ENCODE results near the gene LINGO1. TPM values are rescaled to one million over a fixed set of nuclear protein-coding genes. Genes with fewer than 3 reads are reported as not detected.

The LINGO1 gene
- total RNA-seq, 1 experiment from 2014 or later = 51.3 TPM

GRCh38 chr15:77604973-77605372 lies 27.7 kb downstream of the LINGO1 start (continued):
- TF ChIP-seq ZNF425 (CRISPR knock-in tag; conservative IDR thresholded peaks at IDR 0.05) (no peak), KAT7 (CRISPR knock-in tag; IDR thresholded peaks at IDR 0.05; ENCODE audit: borderline replicate concordance) (no peak)

GRCh38 chr15:77603611-77604336 lies 28.9 kb downstream of the LINGO1 start:
- Mint-ChIP-seq H3K9me3 (no peaks in the 10 kb centered on the region), H3K4me1 (peaks cover 50% of the 10 kb centered on the region), H3K36me3 (no peaks in the 10 kb centered on the region), H3K4me3 (no peak overlapping the region; the same call in 1 of the 2 replicates), H3K27me3 (ENCODE audit: low read depth) (no peaks in the 10 kb centered on the region; the same call in 1 of the 2 replicates), H3K27ac (0 out of 2 replicates have a peak overlapping the region, but pooled peaks have one; percentile 48)
- POLR2A ChIA-PET = no interaction called here
- DNase-seq (ENCODE audit: low spot score) = no peak
- peak; percentile 15 for ATAC-seq
- CTCF ChIA-PET = interaction anchor here (0.6 to 17.1 kb wide), 9 partner anchors 13 to 267 kb away, joined by 3 to 195 read pairs (median 3); partner anchors contain the start of gene LINGO1
- TF ChIP-seq CTCF (IDR thresholded peaks at IDR 0.05) = no peak
- TF ChIP-seq FOXJ3 (CRISPR knock-in tag; IDR thresholded peaks at IDR 0.05; ENCODE audit: borderline replicate concordance) = no peak
- no peak for TF ChIP-seq GRHL2 (CRISPR knock-in tag; IDR thresholded peaks at IDR 0.05; ENCODE audit: insufficient replicate concordance, severe bottlenecking)
- TF ChIP-seq KAT7 (CRISPR knock-in tag; IDR thresholded peaks at IDR 0.05; ENCODE audit: borderline replicate concordance) = no peak
- TF ChIP-seq ZNF138 (CRISPR knock-in tag; conservative IDR thresholded peaks at IDR 0.05) = no peak
- TF ChIP-seq PREB (CRISPR knock-in tag; IDR thresholded peaks at IDR 0.05; ENCODE audit: borderline replicate concordance) = no peak
- no peak for TF ChIP-seq ZNF317 (CRISPR knock-in tag; IDR thresholded peaks at IDR 0.05; ENCODE audit: borderline replicate concordance, low read depth)
- TF ChIP-seq CBFB (CRISPR knock-in tag; IDR thresholded peaks at IDR 0.05; ENCODE audit: low read depth) = no peak
- no peak for TF ChIP-seq ZNF671 (CRISPR knock-in tag; IDR thresholded peaks at IDR 0.05)
- TF ChIP-seq ELF4 (CRISPR knock-in tag; IDR thresholded peaks at IDR 0.05; ENCODE audit: low read depth) = no peak
- TF ChIP-seq RELA (CRISPR knock-in tag; IDR thresholded peaks at IDR 0.05; ENCODE audit: borderline replicate concordance) = no peak
- TF ChIP-seq JAZF1 (CRISPR knock-in tag; IDR thresholded peaks at IDR 0.05) = no peak
- no peak for TF ChIP-seq ZNF281 (CRISPR knock-in tag; IDR thresholded peaks at IDR 0.05)
- no peak for TF ChIP-seq ARID4B (CRISPR knock-in tag; IDR thresholded peaks at IDR 0.05; ENCODE audit: borderline replicate concordance)
- TF ChIP-seq NR3C1 (CRISPR knock-in tag; conservative IDR thresholded peaks at IDR 0.05; ENCODE audit: low read depth) = no peak
- TF ChIP-seq HMGA2 (CRISPR knock-in tag; IDR thresholded peaks at IDR 0.05) = no peak
- TF ChIP-seq AR (CRISPR knock-in tag; IDR thresholded peaks at IDR 0.05) = no peak

Data from WTC11 (cell line).